ENCODE measurements around the gene EIF5B. TPM values are rescaled to one million over a fixed set of nuclear protein-coding genes. Genes with fewer than 3 reads are reported as not detected.

EIF5B gene
- total RNA-seq, 1 donor from 2014 or later, result 44.8 TPM

GRCh38 chr2:99325384-99325783, 11.8 kb upstream of the EIF5B start:
- Mint-ChIP-seq H3K27ac (no peak overlapping the region), H3K27me3 (no peaks in the 10 kb centered on the region), H3K9me3 (no peaks in the 10 kb centered on the region), H3K4me1 (ENCODE audit: unreplicated experiment) (no peaks in the 10 kb centered on the region), H3K4me3 (no peak overlapping the region), H3K36me3 (peaks cover 15% of the 10 kb centered on the region)
- TF ChIP-seq CTCF (conservative IDR thresholded peaks at IDR 0.05), result no peak
- DNase-seq (ENCODE audit: extremely low spot score, unreplicated experiment), result no peak

- TF ChIP-seq CTCF (conservative IDR thresholded peaks at IDR 0.05), result no peak
- Mint-ChIP-seq H3K36me3 (peaks cover 4% of the 10 kb centered on the region), H3K27me3 (no peaks in the 10 kb centered on the region), H3K4me1 (ENCODE audit: unreplicated experiment) (peaks cover 13% of the 10 kb centered on the region), H3K9me3 (no peaks in the 10 kb centered on the region), H3K4me3 (no peak within 1 kb of the TSS), H3K27ac (no peak within 1 kb of the TSS)
- peak; percentile 98 for DNase-seq (ENCODE audit: extremely low spot score, unreplicated experiment)
Measured at GRCh38 chr2:99335911-99336803, 1.0 kb upstream of the EIF5B start, which contains the start of gene TXNDC9. TSS of gene TXNDC9 (minus strand) at chr2:99336333. CDS start at chr2:99333210, 3,123 bp downstream.

- no peak overlapping the region for H3K27ac Mint-ChIP-seq
Measured at GRCh38 chr2:99336804-99337112, 431 bp upstream of the EIF5B start.

GRCh38 chr2:99338029-99338585, 918 bp downstream of the EIF5B start:
- no peak for DNase-seq (ENCODE audit: extremely low spot score, unreplicated experiment)
- Mint-ChIP-seq H3K36me3 (no peaks in the 10 kb centered on the region), H3K27me3 (no peaks in the 10 kb centered on the region), H3K9me3 (no peaks in the 10 kb centered on the region), H3K27ac (no peak overlapping the region), H3K4me3 (no peak overlapping the region), H3K4me1 (ENCODE audit: unreplicated experiment) (peaks cover 13% of the 10 kb centered on the region)
- no peak for TF ChIP-seq CTCF (conservative IDR thresholded peaks at IDR 0.05)

More at GRCh38 chr2:99336804-99337112, 431 bp upstream of the EIF5B start:
- peaks cover 4% of the 10 kb centered on the region for H3K36me3 Mint-ChIP-seq
- no peak overlapping the region for H3K4me3 Mint-ChIP-seq
- no peaks in the 10 kb centered on the region for H3K27me3 Mint-ChIP-seq
- TF ChIP-seq CTCF (conservative IDR thresholded peaks at IDR 0.05), result no peak
- H3K4me1 Mint-ChIP-seq (ENCODE audit: unreplicated experiment), result peaks cover 13% of the 10 kb centered on the region
- DNase-seq (ENCODE audit: extremely low spot score, unreplicated experiment), result no peak
- H3K9me3 Mint-ChIP-seq, result no peaks in the 10 kb centered on the region

- H3K27me3 Mint-ChIP-seq, result no peaks in the 10 kb centered on the region
- peaks cover 9% of the 10 kb centered on the region for H3K4me1 Mint-ChIP-seq (ENCODE audit: unreplicated experiment)
- TF ChIP-seq CTCF (conservative IDR thresholded peaks at IDR 0.05), result no peak
- no peaks in the 10 kb centered on the region for H3K36me3 Mint-ChIP-seq
- H3K9me3 Mint-ChIP-seq, result no peaks in the 10 kb centered on the region
- no peak for DNase-seq (ENCODE audit: extremely low spot score, unreplicated experiment)
- no peak overlapping the region for H3K4me3 Mint-ChIP-seq
- H3K27ac Mint-ChIP-seq, result peak overlapping the region; percentile 37
Measured at GRCh38 chr2:99340669-99341236, 3.6 kb downstream of the EIF5B start.
